Measurements from ENCODE around the gene SPATA2L.
"Not testable (repeated sequence)": the region's sequence is repeated elsewhere in the genome, so short reads cannot be mapped to it uniquely, and the experiment has no call there.

SPATA2L gene

DNA sequence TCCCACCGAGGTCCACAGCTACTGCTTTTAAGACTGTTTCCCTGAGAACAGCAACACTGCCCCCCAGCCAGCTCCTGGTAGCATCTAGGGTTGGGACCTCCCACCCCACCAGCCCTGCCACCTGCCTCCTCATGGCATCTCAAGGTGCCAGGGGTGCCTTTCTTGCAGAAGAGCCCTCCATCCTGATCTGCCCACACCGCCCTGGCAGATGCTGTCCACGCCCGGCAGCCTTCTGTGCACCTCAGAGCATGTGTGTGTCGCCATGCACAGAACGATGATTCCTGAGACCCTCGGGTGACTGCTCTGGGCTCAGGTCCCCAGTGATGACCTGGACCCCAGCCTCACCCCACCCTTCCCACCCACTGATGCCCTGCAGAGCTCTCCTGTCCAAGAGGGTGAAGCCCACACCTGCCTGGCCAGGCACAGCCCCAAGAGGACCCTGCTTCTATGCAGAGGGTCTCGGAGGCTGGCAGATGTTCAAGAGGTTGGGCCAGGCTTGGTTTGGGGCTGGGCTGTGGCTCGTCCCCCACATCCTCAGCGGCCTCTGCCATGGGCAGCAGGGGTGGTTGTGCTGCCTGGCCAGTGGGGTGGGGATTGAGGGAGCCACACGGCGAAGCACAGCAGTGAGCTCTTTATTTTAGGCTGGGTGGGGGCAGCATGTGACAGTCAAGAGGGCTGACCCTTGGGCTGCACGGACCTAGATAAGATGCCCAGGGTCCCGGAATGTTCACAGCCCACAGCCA is 5.2 kb upstream of the SPATA2L start:
- DNase-seq, result no peak

DNA sequence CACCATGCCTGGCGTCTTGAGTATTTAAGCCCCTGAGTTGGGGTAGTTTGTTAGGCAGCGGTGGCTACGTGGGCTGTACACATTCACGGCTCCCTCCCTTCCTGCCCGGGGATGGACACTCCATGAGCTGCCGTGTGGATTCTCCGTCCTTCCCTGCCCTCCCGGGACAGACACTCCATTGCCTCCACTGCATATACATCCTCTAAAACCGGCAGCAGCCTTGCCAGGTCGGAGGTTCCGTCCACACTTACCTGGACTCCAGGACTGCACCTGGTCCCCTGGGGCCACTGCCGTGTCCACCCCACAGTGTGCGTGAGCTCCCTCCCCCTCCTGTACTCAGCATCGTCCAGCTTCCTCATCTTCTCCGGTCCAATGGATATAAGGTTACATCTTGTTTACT is 3.5 kb upstream of the SPATA2L start:
- DNase-seq, result no peak

DNA sequence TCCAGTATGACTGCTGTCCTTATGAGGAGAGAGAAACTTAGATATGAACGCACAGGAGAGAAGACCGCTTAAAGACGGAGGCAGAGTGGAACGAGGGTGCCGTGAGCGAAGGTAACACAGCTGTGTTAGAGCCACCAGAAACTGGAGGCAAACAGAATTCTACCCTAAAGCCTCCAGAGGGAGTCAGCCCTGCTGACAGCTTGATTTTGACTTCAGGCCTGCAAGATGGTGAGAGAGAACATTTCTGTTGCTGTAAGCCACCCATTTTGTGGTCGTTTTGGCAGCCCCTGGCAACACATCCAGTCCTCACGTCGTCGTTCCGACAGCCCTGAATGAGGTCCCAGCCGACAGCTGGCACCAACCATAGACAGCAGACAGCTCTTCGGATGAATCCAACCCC is 2.8 kb upstream of the SPATA2L start:
- no peak for DNase-seq

DNA sequence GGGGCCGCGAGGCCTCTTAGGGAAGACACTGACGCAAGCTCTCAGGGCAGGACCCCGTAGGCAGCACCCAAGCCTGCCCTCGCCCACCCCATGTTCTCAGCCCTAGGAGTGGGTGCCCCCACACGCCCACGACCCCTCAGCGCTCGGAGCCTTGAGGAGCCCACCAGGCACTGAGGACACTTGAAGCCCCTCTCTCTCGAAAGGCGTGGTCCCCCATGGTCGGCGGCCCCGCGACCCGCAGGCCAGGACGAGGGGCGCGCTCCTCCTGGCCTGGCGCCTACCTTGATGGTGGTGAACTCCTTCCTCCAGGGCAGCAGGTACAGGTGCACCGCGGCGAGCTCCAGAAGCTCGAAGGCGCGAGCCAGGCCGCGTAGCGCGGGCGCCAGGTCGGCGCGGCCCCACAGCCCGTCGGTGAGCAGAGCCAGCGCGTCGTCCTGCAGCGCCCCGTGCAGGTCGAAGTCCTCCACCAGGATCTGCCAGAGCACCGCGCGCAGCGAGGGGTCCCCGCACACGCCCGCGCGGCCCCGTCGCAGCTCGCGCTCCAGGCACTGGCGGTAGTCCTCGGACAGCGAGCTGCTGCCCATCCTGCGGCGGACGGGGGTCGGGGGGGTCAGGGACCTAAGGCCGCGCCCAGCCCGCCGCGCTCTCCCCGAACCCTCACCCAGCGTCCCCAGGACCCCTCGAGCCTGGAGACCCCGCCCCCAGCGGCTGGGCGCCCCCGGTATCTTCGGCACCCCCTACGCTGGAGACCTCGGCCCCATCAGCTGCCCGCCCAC is 668 bp downstream of the SPATA2L start:
- DNase-seq, result no peak

DNA sequence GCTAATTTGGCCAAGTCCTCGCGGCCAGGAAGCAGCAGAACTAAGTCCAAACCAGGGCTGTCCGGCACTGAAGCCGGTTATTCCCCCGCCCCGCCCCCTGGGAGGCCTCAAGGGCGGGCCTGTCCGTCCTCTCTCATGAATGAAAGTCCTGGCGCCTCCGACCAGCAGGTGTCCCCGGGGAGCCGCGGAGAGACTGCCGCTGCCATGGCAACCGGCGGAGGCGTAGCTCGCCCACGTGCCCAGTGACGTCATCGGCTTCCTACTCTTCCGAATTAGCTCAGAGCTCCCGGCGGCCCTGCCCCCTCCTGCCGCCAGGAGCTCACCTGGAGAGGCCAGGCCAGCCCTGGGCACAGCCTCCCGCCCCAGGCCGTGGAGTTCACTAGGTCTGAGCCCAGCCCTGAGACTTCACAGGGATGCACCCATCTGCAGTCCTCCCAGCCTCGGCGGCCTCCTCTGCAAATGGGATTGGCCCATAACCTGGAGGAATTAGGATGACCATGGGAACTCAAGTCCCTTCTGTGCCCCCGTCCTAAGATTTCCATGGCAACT is 1.3 kb downstream of the SPATA2L start:
- DNase-seq, result peak; percentile 99

DNA sequence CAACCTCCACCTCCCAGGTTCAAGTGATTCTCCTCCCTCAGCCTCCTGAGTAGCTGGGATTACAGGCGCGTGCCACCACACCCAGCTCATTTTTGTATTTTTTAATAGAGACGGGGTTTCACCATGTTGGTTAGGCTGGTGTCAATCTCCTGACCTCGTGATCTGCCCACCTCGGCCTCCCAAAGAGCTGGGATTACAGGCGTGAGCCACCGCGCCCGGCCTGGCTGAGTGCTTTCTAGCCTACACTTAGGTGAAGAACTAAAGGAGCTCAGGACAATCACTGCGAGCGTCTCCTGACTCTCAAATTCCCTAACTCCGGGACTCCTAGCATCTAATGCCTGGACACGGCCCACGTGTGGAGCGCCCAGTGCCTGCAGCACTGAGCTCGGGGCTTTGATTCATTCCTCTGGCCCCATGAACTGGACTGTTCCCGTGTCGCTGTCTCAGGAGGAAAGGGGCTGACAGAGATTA is 1.8 kb downstream of the SPATA2L start:
- DNase-seq, result not testable (repeated sequence)

DNA sequence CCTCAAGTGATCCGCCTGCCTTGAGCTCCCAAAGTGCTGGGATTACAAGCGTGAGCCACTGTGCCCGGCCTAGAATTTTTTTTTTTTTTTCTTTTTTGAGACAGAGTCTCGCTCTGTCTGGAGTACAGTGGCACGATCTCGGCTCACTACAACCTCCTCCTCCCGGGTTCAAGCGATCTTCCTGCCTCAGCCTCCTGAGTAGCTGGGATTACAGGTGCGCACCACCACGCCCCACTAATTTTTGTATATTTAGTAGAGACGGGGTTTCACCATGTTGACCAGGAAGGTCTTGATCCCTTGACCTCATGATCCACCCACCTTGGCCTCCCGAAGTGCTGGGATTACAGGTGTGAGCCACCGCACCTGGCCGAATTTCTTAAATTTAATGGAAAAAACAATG is 2.8 kb downstream of the SPATA2L start:
- DNase-seq, result not testable (repeated sequence)

DNA sequence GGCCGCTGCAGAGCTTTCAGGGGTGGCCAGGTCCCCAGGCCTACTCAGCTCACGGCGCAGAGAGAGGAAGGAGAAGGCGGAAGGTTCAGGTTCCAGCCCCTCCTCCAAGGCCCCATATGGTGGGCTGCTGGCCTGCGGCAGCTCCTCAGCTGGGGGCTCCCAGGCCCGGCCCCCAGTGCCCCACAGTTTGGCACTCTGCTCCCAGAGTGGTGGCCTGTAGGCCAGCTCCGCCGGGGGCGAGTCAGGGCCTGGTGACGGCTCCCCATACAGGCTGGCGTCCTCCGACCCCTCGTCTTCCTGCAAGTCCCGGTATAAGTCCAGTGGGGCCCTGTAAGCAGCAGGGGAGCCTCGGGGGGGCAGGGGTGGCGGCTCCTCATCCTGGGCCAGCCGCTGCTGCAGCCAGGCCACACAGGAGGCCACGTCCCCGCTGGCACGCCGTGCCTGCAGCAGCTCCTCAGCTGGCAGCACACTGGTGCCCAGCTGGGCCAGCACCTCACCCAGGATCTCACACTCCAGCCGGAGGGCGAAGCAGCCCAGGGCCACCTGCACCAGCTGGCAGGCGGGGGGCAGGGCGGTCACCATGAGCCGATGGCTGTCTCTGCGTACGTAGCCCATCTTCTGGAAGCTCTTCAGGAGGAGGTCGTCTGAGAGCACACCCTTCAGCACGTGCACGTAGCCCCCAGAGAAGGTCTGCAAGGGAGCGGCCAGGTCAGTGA is 3.7 kb downstream of the SPATA2L start:
- no peak for DNase-seq

DNA sequence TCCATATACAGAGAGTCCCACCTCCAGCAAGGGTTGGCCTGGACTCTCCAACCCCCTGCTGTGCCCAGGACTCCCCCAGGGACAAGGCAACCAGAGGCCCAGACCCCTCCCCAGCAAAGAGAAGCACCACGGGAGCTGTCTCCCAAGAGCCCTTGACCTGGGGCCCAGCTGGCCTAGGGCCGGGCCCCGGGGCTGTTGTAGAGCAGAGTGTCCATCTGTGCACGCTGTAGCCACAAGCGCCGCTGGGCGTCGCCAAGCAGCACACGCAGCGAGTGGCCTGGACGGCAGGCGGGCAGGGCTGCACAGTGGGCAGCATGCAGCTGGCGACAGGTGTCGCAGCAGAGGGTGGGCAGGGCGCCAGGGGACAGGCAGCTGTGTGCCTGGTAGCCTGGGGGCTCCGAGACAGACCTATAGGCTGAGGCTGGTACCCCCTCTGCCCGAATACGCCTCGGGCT is 4.3 kb downstream of the SPATA2L start:
- DNase-seq, result peak; percentile 28

DNA sequence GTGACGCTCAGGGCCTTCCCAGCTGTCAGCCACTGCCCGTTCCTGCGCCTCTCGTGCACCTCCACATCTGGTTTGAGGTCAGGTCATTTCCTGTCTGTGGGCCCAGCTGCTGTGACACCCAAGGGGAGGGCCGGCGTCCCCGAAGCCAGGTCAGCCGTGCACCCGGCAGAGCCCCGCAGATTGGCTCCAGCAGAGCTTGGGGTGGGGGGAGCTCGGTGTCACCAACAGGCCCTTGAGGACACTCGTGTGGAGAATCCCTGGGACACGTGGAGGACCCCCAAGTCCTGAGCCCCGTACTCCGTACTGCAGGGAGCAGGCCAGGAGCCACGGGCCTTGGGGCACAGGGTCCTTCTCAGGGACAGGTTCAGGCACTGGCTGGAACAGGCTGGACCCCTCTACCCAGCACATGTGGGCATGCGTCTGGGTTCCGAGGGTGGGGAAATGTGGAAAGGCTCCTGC is 4.8 kb downstream of the SPATA2L start:
- no peak for DNase-seq

DNA sequence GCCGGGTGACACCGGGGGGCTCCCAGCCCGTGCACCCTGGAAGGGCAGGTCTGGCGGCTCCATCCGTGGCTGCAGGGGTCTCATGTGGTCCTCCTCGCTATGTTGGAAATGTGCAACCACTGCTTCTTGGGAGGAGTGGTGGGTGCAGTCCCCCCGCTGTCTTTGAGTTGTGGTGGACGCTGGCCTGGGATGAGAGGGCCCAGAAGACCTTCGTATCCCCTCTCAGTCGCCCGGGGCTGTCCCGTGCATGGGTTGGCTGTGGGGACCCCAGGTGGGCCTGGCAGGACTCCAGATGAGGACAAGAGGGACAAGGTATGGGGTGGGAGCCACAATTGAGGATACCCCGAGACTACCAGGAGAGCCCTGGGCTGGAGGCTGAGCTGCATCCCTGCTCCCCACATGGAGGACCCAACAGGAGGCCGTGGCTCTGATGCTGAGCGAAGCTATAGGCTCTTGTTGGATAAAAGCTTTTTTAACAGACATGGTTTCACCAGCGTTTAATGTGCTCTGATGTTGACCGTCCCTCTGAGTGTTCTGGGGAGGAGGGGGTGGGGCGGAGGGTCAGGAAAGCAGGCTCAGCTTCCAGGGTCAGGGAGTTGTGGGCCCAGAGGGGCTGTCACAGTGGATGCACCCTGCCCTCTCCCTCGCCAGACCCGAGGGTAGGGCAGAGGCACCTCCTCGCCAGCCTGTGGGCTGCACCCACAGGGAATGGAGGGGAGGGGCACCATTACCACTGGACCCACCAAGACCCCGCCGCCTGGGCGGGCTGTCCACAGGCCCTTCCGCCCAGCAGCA is 5.4 kb downstream of the SPATA2L start:
- DNase-seq, result no peak

DNA sequence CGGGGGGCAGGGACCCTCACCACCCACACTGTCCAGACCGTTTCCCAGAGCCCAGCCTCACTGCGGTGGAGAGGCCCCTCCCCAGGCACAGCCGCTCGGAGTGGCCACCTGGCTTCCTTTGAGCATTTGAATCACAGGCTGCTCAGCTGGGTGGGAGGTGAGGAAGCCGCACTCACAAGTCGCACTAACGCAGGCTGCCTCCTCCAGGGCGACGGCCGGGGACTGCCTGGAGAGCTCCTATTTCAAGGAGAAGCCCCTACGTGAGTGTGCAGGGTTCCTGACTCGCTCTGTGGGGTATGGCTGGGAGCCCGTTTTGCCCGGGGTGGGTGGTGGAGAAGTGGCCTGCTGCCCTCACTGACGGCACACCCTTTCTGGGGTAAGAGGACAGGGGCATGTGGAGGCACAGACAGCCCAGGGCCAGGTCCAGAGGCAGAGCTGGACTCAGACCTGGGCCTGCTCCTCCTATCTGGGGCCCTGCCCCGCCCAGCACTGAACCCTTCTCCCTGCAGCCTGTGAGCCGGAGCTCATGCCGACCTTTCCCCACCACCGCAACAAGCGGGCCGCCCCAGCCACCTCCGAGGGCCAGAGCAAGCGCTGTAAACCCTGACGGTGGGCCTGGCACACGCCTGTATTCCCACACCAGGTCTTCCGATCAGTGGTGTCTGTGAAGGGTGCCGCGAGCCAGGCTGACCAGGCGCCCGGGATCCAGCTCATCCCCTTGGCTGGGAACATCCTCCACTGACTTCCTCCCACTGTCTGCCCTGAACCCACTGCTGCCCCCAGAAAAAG is 6.2 kb downstream of the SPATA2L start:
- no peak for DNase-seq

DNA sequence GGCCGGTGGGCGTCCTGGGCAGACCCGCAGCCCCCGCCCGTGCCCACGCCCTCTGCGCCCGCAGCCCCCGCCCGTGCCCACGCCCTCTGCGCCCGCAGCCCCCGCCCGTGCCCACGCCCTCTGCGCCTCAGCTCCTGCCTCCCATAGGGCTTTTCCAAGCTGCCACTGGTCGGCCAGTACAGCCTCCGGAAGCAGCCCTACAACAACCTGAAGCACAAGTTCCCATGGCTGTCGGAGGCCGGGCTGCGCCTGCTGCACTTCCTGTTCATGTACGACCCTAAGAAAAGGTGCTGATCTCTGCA is 6.8 kb downstream of the SPATA2L start:
- not testable (repeated sequence) for DNase-seq

DNA sequence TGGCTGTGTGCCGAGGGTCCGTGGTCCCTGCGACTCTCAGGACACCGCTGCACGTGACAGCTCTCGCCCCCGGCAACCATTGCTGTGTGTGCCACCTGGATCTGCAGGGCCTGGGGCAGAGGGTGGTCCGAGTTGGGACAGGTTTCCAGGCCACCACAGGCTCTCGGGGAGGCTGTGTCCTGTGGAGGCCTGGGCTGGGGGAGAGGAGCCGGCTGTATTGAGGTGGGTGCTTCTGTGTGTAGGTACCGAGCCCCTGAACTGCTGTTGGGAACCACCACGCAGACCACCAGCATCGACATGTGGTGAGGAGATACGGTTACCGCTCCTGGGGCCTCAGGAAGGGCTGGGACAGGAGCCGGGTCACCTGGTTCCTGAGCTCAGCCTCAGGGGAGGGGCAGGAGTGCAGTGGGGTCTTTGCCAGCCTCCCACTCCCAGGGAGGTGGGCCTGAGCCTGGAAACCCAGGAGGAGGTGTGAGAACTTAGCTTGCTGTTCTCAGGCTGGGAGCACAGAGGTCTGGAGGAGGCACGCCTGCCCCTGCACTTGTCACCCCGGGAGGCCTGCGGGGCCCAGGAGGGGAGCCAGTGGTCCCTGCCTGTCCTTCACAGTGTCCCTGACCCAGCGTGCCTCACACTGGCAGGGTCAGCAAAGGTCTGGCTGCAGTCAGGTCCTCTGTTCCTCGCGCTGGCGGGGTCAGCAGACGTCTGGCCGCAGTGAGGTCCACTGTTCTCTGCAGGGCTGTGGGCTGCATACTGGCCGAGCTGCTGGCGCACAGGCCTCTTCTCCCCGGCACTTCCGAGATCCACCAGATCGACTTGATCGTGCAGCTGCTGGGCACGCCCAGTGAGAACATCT is 7.3 kb downstream of the SPATA2L start:
- no peak for DNase-seq

DNA sequence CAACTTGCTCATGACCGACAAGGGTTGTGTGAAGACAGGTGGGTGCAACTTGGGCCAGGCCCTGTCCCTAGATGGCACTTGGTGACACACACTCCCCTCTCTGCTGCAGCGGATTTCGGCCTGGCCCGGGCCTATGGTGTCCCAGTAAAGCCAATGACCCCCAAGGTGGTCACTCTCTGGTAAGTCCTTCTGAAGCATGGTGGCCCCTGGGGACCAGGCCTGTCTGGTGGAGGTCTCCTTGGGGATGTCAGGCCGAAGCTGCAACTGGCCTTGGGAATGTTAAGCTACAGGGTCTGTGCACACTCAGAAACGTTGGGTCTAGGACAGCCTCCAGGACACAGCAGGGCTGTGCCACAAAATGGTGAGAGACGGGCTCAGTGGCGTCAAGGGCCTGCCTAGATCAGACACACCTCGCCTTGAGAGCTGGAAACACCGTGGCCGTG is 8.2 kb downstream of the SPATA2L start:
- DNase-seq, result no peak

DNA sequence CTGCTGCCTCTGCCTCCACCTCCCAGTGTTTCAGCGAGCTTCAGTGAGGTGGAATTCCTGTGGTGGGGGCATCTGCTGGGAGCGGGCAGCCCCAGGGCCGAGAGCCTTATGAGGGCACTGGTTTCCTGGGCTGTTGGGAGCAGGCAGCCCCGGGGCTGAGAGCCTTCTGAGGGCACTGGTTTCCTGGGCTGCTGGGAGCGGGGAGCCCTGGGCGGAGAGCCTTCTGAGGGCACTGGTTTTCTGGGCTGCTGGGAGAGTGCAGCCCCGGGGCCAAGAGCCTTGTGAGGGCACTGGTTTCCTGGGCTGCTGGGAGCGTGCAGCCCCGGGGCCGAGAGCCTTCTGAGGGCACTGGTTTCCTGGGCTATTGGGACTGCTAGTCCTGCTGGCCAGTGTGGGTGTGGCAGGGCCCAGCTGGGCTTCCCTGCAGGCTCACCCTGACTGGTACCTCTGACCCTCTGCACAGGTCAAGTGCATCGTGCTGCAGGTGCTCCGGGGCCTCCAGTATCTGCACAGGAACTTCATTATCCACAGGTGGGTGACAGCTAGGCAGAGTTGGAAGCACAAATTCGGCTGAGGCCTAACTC is 9.4 kb downstream of the SPATA2L start:
- no peak for DNase-seq

DNA sequence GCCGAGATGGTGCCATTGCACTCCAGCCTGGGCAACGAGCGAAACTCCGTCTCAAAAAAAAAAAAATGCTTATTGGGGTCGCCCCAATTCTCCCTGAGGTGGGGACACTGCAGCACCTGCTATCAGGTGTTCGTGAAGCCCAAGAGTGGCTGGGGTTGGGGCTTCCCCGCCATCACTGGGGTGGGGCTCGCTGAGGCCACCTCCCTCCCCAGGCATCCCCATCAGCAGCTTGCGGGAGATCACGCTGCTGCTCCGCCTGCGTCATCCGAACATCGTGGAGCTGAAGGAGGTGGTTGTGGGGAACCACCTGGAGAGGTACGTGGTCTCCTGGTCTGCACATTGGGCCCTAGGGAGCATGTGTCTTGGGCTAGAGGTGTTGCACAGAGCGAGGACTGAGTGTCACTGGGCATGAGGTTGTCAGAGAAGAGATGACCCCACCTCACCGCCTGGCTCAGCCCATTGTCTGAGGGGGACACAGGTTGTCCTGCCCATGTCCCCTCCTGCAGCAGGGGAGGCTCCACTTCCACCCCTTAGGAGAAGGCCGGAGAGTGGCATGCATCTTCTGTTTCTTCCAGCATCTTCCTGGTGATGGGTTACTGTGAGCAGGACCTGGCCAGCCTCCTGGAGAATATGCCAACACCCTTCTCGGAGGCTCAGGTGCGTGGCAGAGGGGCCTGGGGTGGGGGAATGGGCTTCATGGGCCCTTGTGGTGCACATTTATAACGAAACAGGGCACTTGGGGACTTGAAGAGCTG is 10.1 kb downstream of the SPATA2L start:
- DNase-seq, result no peak

DNA sequence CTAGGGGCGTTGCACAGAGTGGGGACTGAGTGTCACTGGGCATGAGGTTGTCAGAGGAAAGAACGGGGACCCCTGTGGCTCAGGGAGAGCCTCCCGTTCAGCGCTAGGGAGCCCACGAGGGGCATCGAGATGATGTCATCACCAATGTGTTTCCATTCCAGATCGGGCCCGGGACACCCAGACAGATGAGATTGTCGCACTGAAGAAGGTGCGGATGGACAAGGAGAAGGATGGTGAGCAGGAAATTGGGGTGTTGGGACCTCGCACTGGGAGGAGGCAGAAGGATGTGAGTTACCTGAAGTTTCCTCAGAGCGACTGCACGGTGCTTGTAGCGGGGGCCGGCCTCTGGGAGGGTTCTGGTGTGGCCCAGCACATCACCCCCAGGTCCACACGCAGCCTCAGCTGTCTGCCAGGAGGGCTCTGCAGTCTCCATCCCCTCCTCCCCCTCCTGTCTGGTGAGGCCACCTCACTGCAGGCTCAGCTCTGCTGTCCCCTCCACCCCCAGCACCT is 11.1 kb downstream of the SPATA2L start:
- DNase-seq, result no peak

DNA sequence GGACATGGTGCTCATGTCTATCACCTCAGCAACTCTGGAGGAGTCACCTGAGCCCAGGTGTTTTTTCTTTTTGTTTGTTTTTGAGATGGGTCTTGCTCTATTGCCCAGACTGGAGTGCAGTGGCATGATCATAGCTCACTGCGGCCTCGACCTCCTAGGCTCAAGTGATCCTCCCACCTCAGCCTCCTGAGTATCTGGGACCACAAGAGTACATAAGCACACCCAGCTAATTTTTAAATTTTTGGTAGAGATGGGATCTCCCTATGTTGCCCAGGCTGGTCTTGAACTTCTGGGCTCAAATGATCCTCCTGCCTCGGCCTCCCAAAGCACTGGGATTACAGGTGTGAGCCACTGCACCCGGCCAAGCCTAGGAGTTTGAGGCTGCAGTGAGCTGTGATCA is 11.9 kb downstream of the SPATA2L start:
- DNase-seq, result not testable (repeated sequence)

Data from NCI-H2107 (cell line).